Progenitor cell of endocrine pancreas (in vitro differentiated cells): Measurements from ENCODE around the gene GARIN3. TPM values are rescaled to one million over a fixed set of nuclear protein-coding genes. Genes with fewer than 3 reads are reported as not detected.

Experiments
- DNase-seq: peaks from one replicate; pipeline ENCODE4 v3.0.0; 2021; ENCODE audit warnings: low spot score; ENCODE audit not compliant: unreplicated experiment
- H3K27ac Mint-ChIP-seq: 2 replicates; pipeline ENCODE4 v1.8.0; 2021; ENCODE audit warnings: mild to moderate bottlenecking, moderate library complexity, mixed read lengths
- H3K27me3 Mint-ChIP-seq: 2 replicates; pipeline ENCODE4 v1.8.0; 2021; ENCODE audit warnings: mixed read lengths
- H3K36me3 Mint-ChIP-seq: 2 replicates; pipeline ENCODE4 v1.8.0; 2022; ENCODE audit warnings: mixed read lengths; ENCODE audit not compliant: insufficient read depth
- H3K4me1 Mint-ChIP-seq: 2 replicates; pipeline ENCODE4 v1.8.0; 2021; ENCODE audit warnings: low read depth, mixed read lengths
- H3K4me3 Mint-ChIP-seq: 2 replicates; pipeline ENCODE4 v1.8.0; 2021; ENCODE audit warnings: low read depth, mild to moderate bottlenecking, moderate library complexity, mixed read lengths
- H3K9me3 Mint-ChIP-seq: 2 replicates; pipeline ENCODE4 v1.8.0; 2021; ENCODE audit warnings: low read depth, mixed read lengths
- CTCF ChIP-seq: fragments of 200-600 bp; sonication (generic); IDR thresholded peaks from one replicate; pipeline ENCODE4 v1.5.0; 2021; ENCODE audit warnings: antibody characterized with exemption, mild to moderate bottlenecking; ENCODE audit not compliant: unreplicated experiment
- total RNA-seq: library from RNA; stranded (reverse); gene quantifications from 2 replicates; pipeline ENCODE4 v1.2.1, GENCODE V29; 2021

Gene GARIN3
- total RNA-seq, 1 donor from 2014 or later: not detected

GRCh38 chr5:157113002-157113401 lies 53.1 kb downstream of the GARIN3 start:
- no peak overlapping the region for H3K4me3 Mint-ChIP-seq
- no peaks in the 10 kb centered on the region for H3K36me3 Mint-ChIP-seq
- H3K27me3 Mint-ChIP-seq: no peaks in the 10 kb centered on the region
- no peak overlapping the region for H3K27ac Mint-ChIP-seq
- H3K4me1 Mint-ChIP-seq: peaks cover 2% of the 10 kb centered on the region
- no peaks in the 10 kb centered on the region for H3K9me3 Mint-ChIP-seq
- TF ChIP-seq CTCF: no peak
- DNase-seq: no peak

Other genes starting within 250 kb of the GARIN3 start
- not detected in 2 replicates for gene TIMD4, start 203.0 kb downstream of the GARIN3 start, total RNA-seq
- 1.2 and 2.1 TPM in 2 replicates for gene HAVCR1, start 107.1 kb downstream of the GARIN3 start, total RNA-seq
- gene HAVCR2, start 57.2 kb downstream of the GARIN3 start, total RNA-seq: 0.17 and 0.62 TPM in 2 replicates
- 15.6 and 18.2 TPM in 2 replicates for gene MED7, start 23.4 kb downstream of the GARIN3 start, total RNA-seq
- not detected in 2 replicates for gene ITK, start 14.6 kb upstream of the GARIN3 start, total RNA-seq
- gene CYFIP2, start 99.9 kb upstream of the GARIN3 start, total RNA-seq: 85.1 and 88.5 TPM in 2 replicates